Raji (cell line): ENCODE data around the gene PLS3.

Source experiments
- POLR2A ChIP-seq: IDR thresholded peaks from 2 replicates; pipeline ENCODE4 v1.6.1; 2011; ENCODE audit warnings: low read depth, low read length, control low read depth; ENCODE audit not compliant: insufficient read depth

The PLS3 gene

GRCh38 chrX:115560978-115561604 is at the start of gene PLS3:
PLS3 (plus strand) TSS chrX:115561174; CDS start chrX:115610251, 49,077 bp downstream.
- TF ChIP-seq POLR2A: no peak

- no peak for TF ChIP-seq POLR2A
Observed at GRCh38 chrX:115518113-115518512, 42.9 kb upstream of the PLS3 start.

GRCh38 chrX:115521741-115522140 is 39.2 kb upstream of the PLS3 start:
- TF ChIP-seq POLR2A: no peak

- no peak for TF ChIP-seq POLR2A
Observed at GRCh38 chrX:115522952-115523351, 38.0 kb upstream of the PLS3 start.

GRCh38 chrX:115525486-115525885 is 35.5 kb upstream of the PLS3 start:
- TF ChIP-seq POLR2A: no peak

GRCh38 chrX:115531818-115532403 is 29.1 kb upstream of the PLS3 start:
- TF ChIP-seq POLR2A: no peak

GRCh38 chrX:115533485-115533884 is 27.5 kb upstream of the PLS3 start:
- TF ChIP-seq POLR2A: no peak

- no peak for TF ChIP-seq POLR2A
Observed at GRCh38 chrX:115534383-115534782, 26.6 kb upstream of the PLS3 start.

GRCh38 chrX:115535421-115535820 is 25.6 kb upstream of the PLS3 start:
- no peak for TF ChIP-seq POLR2A

GRCh38 chrX:115535844-115536243 is 25.1 kb upstream of the PLS3 start:
- no peak for TF ChIP-seq POLR2A

GRCh38 chrX:115539841-115540240 is 21.1 kb upstream of the PLS3 start:
- TF ChIP-seq POLR2A: no peak

- no peak for TF ChIP-seq POLR2A
Observed at GRCh38 chrX:115547448-115547847, 13.5 kb upstream of the PLS3 start.

- no peak for TF ChIP-seq POLR2A
Observed at GRCh38 chrX:115549008-115549407, 12.0 kb upstream of the PLS3 start.

GRCh38 chrX:115553171-115553570 is 7.8 kb upstream of the PLS3 start:
- TF ChIP-seq POLR2A: no peak

GRCh38 chrX:115559672-115560071 is 1.3 kb upstream of the PLS3 start:
- no peak for TF ChIP-seq POLR2A

- no peak for TF ChIP-seq POLR2A
Observed at GRCh38 chrX:115560211-115560977, 580 bp upstream of the PLS3 start.

GRCh38 chrX:115561605-115562479 is 868 bp downstream of the PLS3 start:
- TF ChIP-seq POLR2A: no peak
